HepG2 (cell line): ENCODE results near the gene PNKP. TPM values are rescaled to one million over a fixed set of nuclear protein-coding genes. Genes with fewer than 3 reads are reported as not detected.

ENCODE experiments used
- BRCA1 ChIP-seq: sonication (generic); formaldehyde crosslinking; IDR thresholded peaks from 2 replicates; pipeline ENCODE4 v1.4.0; 2020; ENCODE audit warnings: missing genetic modification reagents
- HINFP ChIP-seq: sonication (generic); formaldehyde crosslinking; IDR thresholded peaks from 2 replicates; pipeline ENCODE4 v1.4.0; 2020; ENCODE audit warnings: low read depth, mild to moderate bottlenecking, missing genetic modification reagents
- HMGXB3 ChIP-seq: sonication (generic); formaldehyde crosslinking; IDR thresholded peaks from 2 replicates; pipeline ENCODE4 v1.4.0; 2020; ENCODE audit warnings: missing genetic modification reagents, borderline replicate concordance
- IRF9 ChIP-seq: sonication (generic); formaldehyde crosslinking; IDR thresholded peaks from 2 replicates; pipeline ENCODE4 v1.8.0; 2022; ENCODE audit warnings: missing genetic modification reagents, mild to moderate bottlenecking, borderline replicate concordance
- KAT2B ChIP-seq: fragments of 150-350 bp; IDR thresholded peaks from 2 replicates; pipeline ENCODE4 v1.6.1; 2014; ENCODE audit warnings: low read depth, low read length, borderline replicate concordance
- MEIS2 ChIP-seq: sonication (generic); formaldehyde crosslinking; IDR thresholded peaks from 2 replicates; pipeline ENCODE4 v1.9.0; 2021; ENCODE audit warnings: mild to moderate bottlenecking, missing genetic modification reagents
- MTERF4 ChIP-seq: sonication (generic); formaldehyde crosslinking; IDR thresholded peaks from 2 replicates; pipeline ENCODE4 v1.8.0; 2023; ENCODE audit warnings: mild to moderate bottlenecking, missing genetic modification reagents
- PBX2 ChIP-seq: IDR thresholded peaks from 2 replicates; pipeline ENCODE4 v1.6.1; 2016; ENCODE audit warnings: control low read depth
- SMC3 ChIP-seq: IDR thresholded peaks from 2 replicates; pipeline ENCODE4 v1.6.1; 2011; ENCODE audit warnings: low read length, improper control_type of control experiment
- TCF7 ChIP-seq: sonication (generic); IDR thresholded peaks from 2 replicates; pipeline ENCODE4 v1.6.1; 2016; ENCODE audit warnings: antibody characterized with exemption, low read depth
- ZNF234 ChIP-seq: sonication (generic); formaldehyde crosslinking; conservative IDR thresholded peaks from 2 replicates; pipeline ENCODE4 v1.5.1; 2020; ENCODE audit warnings: mild to moderate bottlenecking, missing genetic modification reagents
- ZNF547 ChIP-seq: sonication (generic); formaldehyde crosslinking; IDR thresholded peaks from 2 replicates; pipeline ENCODE4 v1.5.1; 2020; ENCODE audit warnings: mild to moderate bottlenecking, missing genetic modification reagents
- ZNF580 ChIP-seq: IDR thresholded peaks from 2 replicates; pipeline ENCODE4 v1.6.1; 2016; ENCODE audit warnings: low read depth, borderline replicate concordance
- ZNF629 ChIP-seq: sonication (generic); formaldehyde crosslinking; conservative IDR thresholded peaks from 2 replicates; pipeline ENCODE4 v1.5.0; 2020; ENCODE audit warnings: missing genetic modification reagents
- ZNF639 ChIP-seq: conservative IDR thresholded peaks from 2 replicates; pipeline ENCODE4 v1.6.1; 2018; ENCODE audit warnings: missing genetic modification reagents
- polyA plus RNA-seq, 8 experiments: library from polyadenylated mRNA; depleted of rRNA in 3 of 8; stranded (reverse) in 7 of 8; unstranded in 1 of 8; fragments of >200 nt; fragmentation: Illumina TruSeq in 4 of 8; extraction: Trizol in 4 of 8; gene quantifications; 2 replicates each; pipeline versions ENCODE4 v1.2.1 to v1.2.3, GENCODE V29; 2011 to 2016; ENCODE audit warnings: low read depth in 4 of 8, missing spikeins in 1 of 8, mixed read lengths in 1 of 8; ENCODE audit not compliant: insufficient read depth in 1 of 8
- total RNA-seq, 5 experiments: library from RNA; depleted of rRNA; stranded (reverse); fragments of >200 nt; fragmentation: Illumina TruSeq; extraction: Trizol; gene quantifications; 2 replicates each; pipeline ENCODE4 v1.2.3, GENCODE V29; 2016; ENCODE audit warnings: low read depth in 1 of 5

PNKP gene
- total and polyA plus RNA-seq, 2 of the 13 experiments (the other 11 are each of a cell fraction or from before 2014, with no cell fraction given): 12.7 to 27.1 TPM

GRCh38 chr19:49869484-49870308, 2.3 kb upstream of the PNKP start (continued):
- TF ChIP-seq HMGXB3 (CRISPR knock-in tag): no peak; the same call in 1 of the 2 replicates
- TF ChIP-seq ZNF629 (CRISPR knock-in tag): no peak
- no peak for TF ChIP-seq KAT2B
- no peak for TF ChIP-seq ZNF580 (CRISPR knock-in tag)
- no peak for TF ChIP-seq SMC3
- TF ChIP-seq HINFP (CRISPR knock-in tag): no peak; the same call in 1 of the 2 replicates
- no peak for TF ChIP-seq MEIS2
- no peak for TF ChIP-seq MTERF4 (CRISPR knock-in tag)
- no peak for TF ChIP-seq ZNF639
- no peak for TF ChIP-seq ZNF234 (CRISPR knock-in tag)
- no peak for TF ChIP-seq BRCA1 (CRISPR knock-in tag)
- 0 out of 2 replicates have a peak, but pooled peaks have one; percentile 17 for TF ChIP-seq TCF7
- no peak for TF ChIP-seq ZNF547 (CRISPR knock-in tag)
- TF ChIP-seq IRF9 (CRISPR knock-in tag): peak; percentile 64; the same call in 1 of the 2 replicates
- no peak for TF ChIP-seq PBX2 (CRISPR knock-in tag)
